Smooth muscle cell (in vitro differentiated cells): ENCODE results near the gene LRATD1. TPM values are rescaled to one million over a fixed set of nuclear protein-coding genes. Genes with fewer than 3 reads are reported as not detected.

Source experiments
- DNase-seq: peaks from one replicate; lab custom pipeline; 2025; ENCODE audit not compliant: unreplicated experiment; lab: John Stamatoyannopoulos, UW
- H2AFZ ChIP-seq: fragments of 200-600 bp; sonication (generic); 2 replicates; pipeline ENCODE4 v1.6.0; 2016; ENCODE audit warnings: antibody characterized with exemption, low read depth, mild to moderate bottlenecking
- H3F3A ChIP-seq: fragments of 200-600 bp; sonication (generic); 2 replicates; pipeline ENCODE4 v1.6.0; 2017; ENCODE audit warnings: antibody characterized with exemption, low read depth
- H3K27ac ChIP-seq: fragments of 200-600 bp; sonication (generic); 2 replicates; pipeline ENCODE4 v1.5.1; 2016; ENCODE audit warnings: low read depth, mild to moderate bottlenecking
- H3K27me3 ChIP-seq: fragments of 200-600 bp; sonication (generic); 2 replicates; pipeline ENCODE4 v1.6.1; 2016; ENCODE audit warnings: low read depth, mild to moderate bottlenecking
- H3K36me3 ChIP-seq: fragments of 200-600 bp; sonication (generic); 2 replicates; pipeline ENCODE4 v1.5.1; 2016; ENCODE audit warnings: low read depth
- H3K4me1 ChIP-seq: fragments of 200-600 bp; sonication (generic); 2 replicates; pipeline ENCODE4 v1.5.1; 2016; ENCODE audit warnings: low read depth
- H3K4me2 ChIP-seq: fragments of 200-600 bp; sonication (generic); 2 replicates; pipeline ENCODE4 v1.6.0; 2016; ENCODE audit warnings: mild to moderate bottlenecking
- H3K4me3 ChIP-seq: fragments of 200-600 bp; sonication (generic); 2 replicates; pipeline ENCODE4 v1.5.1; 2016; ENCODE audit warnings: mild to moderate bottlenecking
- H3K79me2 ChIP-seq: fragments of 200-600 bp; sonication (generic); 2 replicates; pipeline ENCODE4 v1.6.0; 2016; ENCODE audit warnings: low read depth, mild to moderate bottlenecking
- H3K9ac ChIP-seq: fragments of 200-600 bp; sonication (generic); 2 replicates; pipeline ENCODE4 v1.6.0; 2016; ENCODE audit warnings: low read depth
- H3K9me3 ChIP-seq: fragments of 200-600 bp; sonication (generic); replicated peaks from 2 replicates; pipeline ENCODE4 v1.5.1; 2016; ENCODE audit warnings: low read depth
- H4K20me1 ChIP-seq: fragments of 200-600 bp; sonication (generic); 2 replicates; pipeline ENCODE4 v1.6.0; 2016; ENCODE audit warnings: low read depth
- WGBS: methylation state at CpG from one replicate; pipeline ENCODE4 v1.1.7; 2016; ENCODE audit warnings: low lambda C conversion rate; 5-methylcytosine and 5-hydroxymethylcytosine counted together
- polyA plus RNA-seq: library from polyadenylated mRNA; unstranded; fragments of >200 nt; fragmentation: Nextera tagmentation; extraction: Ambion mirVana; gene quantifications from 2 replicates; pipeline ENCODE4 v1.2.1, GENCODE V29; 2016
- total RNA-seq: library from RNA; depleted of rRNA; stranded (reverse); fragments of >200 nt; gene quantifications from 2 replicates; pipeline ENCODE4 v1.2.3, GENCODE V29; 2014
- TF ChIP-seq, protein P1 (sequence below): fragments of 200-600 bp; sonication (generic); IDR thresholded peaks from 2 replicates; pipeline ENCODE4 v1.5.1; 2017; ENCODE audit warnings: borderline replicate concordance, mild to moderate bottlenecking, antibody characterized with exemption; ENCODE audit not compliant: insufficient read depth, poor library complexity, severe bottlenecking

The LRATD1 gene
- total and polyA plus RNA-seq, 2 experiments from 2014 or later: 4.6 to 9.3 TPM

DNA sequence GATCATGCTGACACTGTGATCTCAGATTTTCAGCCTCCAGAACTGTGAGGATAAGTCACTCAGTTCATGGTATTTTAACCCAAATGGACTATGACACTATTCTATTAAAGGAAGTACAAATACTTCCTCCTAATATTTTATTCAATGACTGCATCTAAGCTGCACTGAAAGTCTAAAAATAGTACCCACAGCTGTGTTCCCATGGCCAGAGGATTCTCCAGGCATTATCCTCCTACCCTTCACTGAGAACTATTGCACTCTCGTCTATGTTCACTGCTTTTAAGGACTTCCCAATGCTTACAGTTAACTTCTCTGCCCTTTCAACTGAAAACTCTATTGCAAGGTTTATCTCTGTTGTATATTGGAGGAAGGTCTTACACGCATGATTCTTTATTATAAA lies 15.2 kb downstream of the LRATD1 start:
- no peak for DNase-seq
- H3K9ac ChIP-seq: no peak overlapping the region
- H3K27me3 ChIP-seq: no peaks in the 10 kb centered on the region
- no peaks in the 10 kb centered on the region for H3F3A ChIP-seq
- no peak overlapping the region for H3K4me2 ChIP-seq
- no peaks in the 10 kb centered on the region for H3K36me3 ChIP-seq
- 75% methylated on average over 2 of the region's 2 CpGs for WGBS
- H3K9me3 ChIP-seq: no peaks in the 10 kb centered on the region
- H3K4me1 ChIP-seq: no peaks in the 10 kb centered on the region
- H3K4me3 ChIP-seq: no peak overlapping the region
- no peaks in the 10 kb centered on the region for H4K20me1 ChIP-seq
- H3K79me2 ChIP-seq: no peaks in the 10 kb centered on the region
- TF ChIP-seq, protein P1, sequence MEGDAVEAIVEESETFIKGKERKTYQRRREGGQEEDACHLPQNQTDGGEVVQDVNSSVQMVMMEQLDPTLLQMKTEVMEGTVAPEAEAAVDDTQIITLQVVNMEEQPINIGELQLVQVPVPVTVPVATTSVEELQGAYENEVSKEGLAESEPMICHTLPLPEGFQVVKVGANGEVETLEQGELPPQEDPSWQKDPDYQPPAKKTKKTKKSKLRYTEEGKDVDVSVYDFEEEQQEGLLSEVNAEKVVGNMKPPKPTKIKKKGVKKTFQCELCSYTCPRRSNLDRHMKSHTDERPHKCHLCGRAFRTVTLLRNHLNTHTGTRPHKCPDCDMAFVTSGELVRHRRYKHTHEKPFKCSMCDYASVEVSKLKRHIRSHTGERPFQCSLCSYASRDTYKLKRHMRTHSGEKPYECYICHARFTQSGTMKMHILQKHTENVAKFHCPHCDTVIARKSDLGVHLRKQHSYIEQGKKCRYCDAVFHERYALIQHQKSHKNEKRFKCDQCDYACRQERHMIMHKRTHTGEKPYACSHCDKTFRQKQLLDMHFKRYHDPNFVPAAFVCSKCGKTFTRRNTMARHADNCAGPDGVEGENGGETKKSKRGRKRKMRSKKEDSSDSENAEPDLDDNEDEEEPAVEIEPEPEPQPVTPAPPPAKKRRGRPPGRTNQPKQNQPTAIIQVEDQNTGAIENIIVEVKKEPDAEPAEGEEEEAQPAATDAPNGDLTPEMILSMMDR: no peak
- no peak overlapping the region for H2AFZ ChIP-seq
- H3K27ac ChIP-seq: no peak overlapping the region

DNA sequence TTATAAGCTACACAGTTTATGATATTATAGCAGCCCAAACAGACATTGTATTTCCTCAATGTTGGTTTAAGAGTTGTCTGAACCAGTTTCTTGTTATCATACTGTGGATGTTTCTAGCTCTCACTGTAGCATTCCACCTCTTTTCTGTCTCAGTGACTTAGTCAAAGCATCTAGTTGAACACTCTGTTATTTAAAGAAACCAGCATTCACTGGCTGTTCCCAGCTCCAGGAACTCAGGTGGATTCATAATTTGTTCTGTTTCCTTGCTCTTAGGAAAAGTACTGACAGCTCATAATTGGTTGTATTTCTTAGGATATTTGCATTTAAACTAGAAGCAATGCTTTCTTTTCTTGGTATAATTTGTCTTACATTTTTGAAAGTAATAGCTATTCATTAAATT lies 17.5 kb downstream of the LRATD1 start:
- Histone ChIP-seq H3K9me3 (no peaks in the 10 kb centered on the region), H3K36me3 (no peaks in the 10 kb centered on the region), H2AFZ (no peak overlapping the region), H3K79me2 (no peaks in the 10 kb centered on the region), H4K20me1 (no peaks in the 10 kb centered on the region), H3K9ac (no peak overlapping the region), H3K4me2 (no peak overlapping the region), H3K27ac (no peak overlapping the region), H3K4me3 (no peak overlapping the region), H3F3A (no peaks in the 10 kb centered on the region), H3K27me3 (no peaks in the 10 kb centered on the region), H3K4me1 (no peaks in the 10 kb centered on the region)
- TF ChIP-seq, protein P1: no peak
- DNase-seq: no peak

DNA sequence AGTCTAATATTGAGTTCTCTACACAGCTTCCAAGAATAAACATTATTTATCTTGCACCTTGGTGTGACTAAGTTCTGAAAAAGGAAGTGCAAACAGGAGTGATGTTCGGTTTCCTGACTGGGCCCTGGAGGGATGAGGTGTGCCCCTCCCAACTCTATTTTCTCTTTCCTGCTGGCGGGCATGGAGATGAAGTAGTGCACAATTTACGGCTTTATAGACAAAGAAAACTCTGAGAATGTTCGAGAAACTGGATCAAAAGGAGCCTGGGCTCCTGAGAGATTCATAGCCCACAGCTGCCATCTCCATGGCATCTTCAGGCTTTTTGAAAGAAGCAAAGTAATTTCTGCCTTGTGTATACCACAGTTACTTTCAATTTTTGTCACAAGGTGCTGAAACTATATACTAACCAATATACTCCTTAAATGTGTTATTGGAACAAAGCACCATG lies 22.3 kb downstream of the LRATD1 start:
- no peak overlapping the region for H3K4me3 ChIP-seq
- H3K9ac ChIP-seq: no peak overlapping the region
- no peaks in the 10 kb centered on the region for H3K36me3 ChIP-seq
- TF ChIP-seq, protein P1: no peak
- no peaks in the 10 kb centered on the region for H3K9me3 ChIP-seq
- 83% methylated on average over 4 of the region's 4 CpGs for WGBS
- no peaks in the 10 kb centered on the region for H3F3A ChIP-seq
- H3K79me2 ChIP-seq: no peaks in the 10 kb centered on the region
- H3K27ac ChIP-seq: no peak overlapping the region
- H4K20me1 ChIP-seq: no peaks in the 10 kb centered on the region
- no peak overlapping the region for H2AFZ ChIP-seq
- DNase-seq: no peak
- no peak overlapping the region for H3K4me2 ChIP-seq
- no peaks in the 10 kb centered on the region for H3K27me3 ChIP-seq
- no peaks in the 10 kb centered on the region for H3K4me1 ChIP-seq

DNA sequence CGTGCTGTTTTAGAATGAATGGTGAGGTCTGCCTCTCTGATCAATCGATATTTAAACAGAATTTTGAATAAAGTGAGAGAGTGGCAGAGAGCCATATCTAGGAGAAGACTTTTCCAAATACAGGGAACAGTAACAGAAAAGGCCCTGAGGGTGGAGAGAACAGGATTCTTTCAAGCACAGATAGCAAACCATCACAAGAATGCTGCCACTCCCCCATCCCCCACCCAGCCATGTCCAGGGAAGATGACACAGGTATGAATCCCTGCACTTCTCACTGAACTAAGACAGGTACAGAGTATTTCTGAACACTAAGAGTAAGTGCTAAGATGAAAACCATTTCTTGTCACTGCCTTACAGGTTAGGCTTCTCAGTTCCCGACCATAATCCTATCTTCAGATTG lies 23.6 kb downstream of the LRATD1 start:
- Histone ChIP-seq H3K27ac (no peak overlapping the region), H3K79me2 (no peaks in the 10 kb centered on the region), H3K36me3 (no peaks in the 10 kb centered on the region), H3K9ac (no peak overlapping the region), H3K4me2 (no peak overlapping the region), H3K4me1 (no peaks in the 10 kb centered on the region), H3F3A (no peaks in the 10 kb centered on the region), H2AFZ (no peak overlapping the region), H4K20me1 (no peaks in the 10 kb centered on the region), H3K9me3 (no peaks in the 10 kb centered on the region), H3K27me3 (no peaks in the 10 kb centered on the region), H3K4me3 (no peak overlapping the region)
- WGBS: 84% methylated on average over 3 of the region's 3 CpGs
- TF ChIP-seq, protein P1: no peak
- no peak for DNase-seq
